Measurements from ENCODE around the gene CPEB3.

Gene CPEB3

GRCh38 chr10:92242380-92242779 lies 48.5 kb downstream of the CPEB3 start:
- H3K27ac ChIP-seq, result no peak overlapping the region
- H3K4me3 ChIP-seq, result no peak overlapping the region
- TF ChIP-seq CTCF (IDR thresholded peaks at IDR 0.05), result no peak
- no peak for DNase-seq (ENCODE audit: low spot score)

- Histone ChIP-seq H3K27ac (peak overlapping the region; percentile 70 to 87), H3K4me3 (peak overlapping the region; percentile 84)
- no peak for DNase-seq (ENCODE audit: low spot score)
- TF ChIP-seq CTCF (IDR thresholded peaks at IDR 0.05), result no peak
Measured at GRCh38 chr10:92241501-92241900, 49.4 kb downstream of the CPEB3 start.

GRCh38 chr10:92241158-92241500 lies 49.7 kb downstream of the CPEB3 start:
- H3K4me3 ChIP-seq, result peak overlapping the region; percentile 84
- TF ChIP-seq CTCF (IDR thresholded peaks at IDR 0.05), result no peak
- DNase-seq (ENCODE audit: low spot score), result no peak
- H3K27ac ChIP-seq, result peak overlapping the region; percentile 70 to 87

GRCh38 chr10:92240289-92241157 lies 50.4 kb downstream of the CPEB3 start:
- TF ChIP-seq CTCF (IDR thresholded peaks at IDR 0.05), result no peak
- H3K4me3 ChIP-seq, result peak overlapping the region; percentile 84
- no peak for DNase-seq (ENCODE audit: low spot score)
- peak overlapping the region; percentile 70 to 87 for H3K27ac ChIP-seq

GRCh38 chr10:92239600-92240288 lies 51.1 kb downstream of the CPEB3 start:
- H3K27ac ChIP-seq, result peak overlapping the region; percentile 70 to 87
- DNase-seq (ENCODE audit: low spot score), result peak; percentile 74
- no peak for TF ChIP-seq CTCF (IDR thresholded peaks at IDR 0.05)
- peak overlapping the region; percentile 84 for H3K4me3 ChIP-seq

GRCh38 chr10:92239151-92239599 lies 51.7 kb downstream of the CPEB3 start:
- no peak for TF ChIP-seq CTCF (IDR thresholded peaks at IDR 0.05)
- Histone ChIP-seq H3K4me3 (peak overlapping the region; percentile 84), H3K27ac (peak overlapping the region; percentile 70 to 87)
- no peak for DNase-seq (ENCODE audit: low spot score)
